ENCODE results near the gene VPS41. TPM values are rescaled to one million over a fixed set of nuclear protein-coding genes. Genes with fewer than 3 reads are reported as not detected.

VPS41 gene
- total and polyA plus RNA-seq, 2 of the 13 experiments (the other 11 are each of a cell fraction or from before 2014, with no cell fraction given), result 12.1 to 43.4 TPM

DNA sequence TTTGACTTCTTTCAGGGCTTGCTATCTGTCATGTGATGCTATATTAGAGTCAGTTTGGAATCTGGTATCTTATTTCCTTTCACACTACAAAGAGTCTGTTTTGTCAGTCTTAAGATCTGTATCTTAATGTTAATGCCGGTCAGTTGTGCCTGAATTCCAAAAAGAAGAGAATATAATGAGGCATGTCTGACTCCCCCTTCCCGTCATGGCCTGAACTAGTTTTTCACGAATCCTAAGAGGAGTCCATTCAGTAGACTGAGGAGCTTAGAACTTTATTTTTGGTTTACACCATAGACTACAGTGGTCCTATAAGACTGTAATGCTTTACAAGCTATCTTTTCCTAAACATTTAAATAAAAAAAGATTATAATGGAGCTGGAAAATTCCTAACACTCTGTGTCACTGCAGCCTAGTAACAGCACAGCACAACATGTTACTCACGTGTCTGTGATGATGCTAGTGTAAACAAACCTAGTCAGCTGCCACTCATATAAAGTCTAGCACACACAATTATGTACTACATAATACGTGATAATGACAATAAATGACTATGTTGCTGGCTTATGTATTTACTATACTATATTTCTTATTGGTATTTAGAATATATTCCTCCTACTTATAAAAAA lies 50.6 kb downstream of the VPS41 start:
- Histone ChIP-seq H4K20me1 (ENCODE audit: insufficient read depth, low read length) (no peaks in the 10 kb centered on the region), H3K4me1 (ENCODE audit: insufficient read depth, low read length) (peaks cover 5% of the 10 kb centered on the region), H3K9me3 (ENCODE audit: low read length) (no peaks in the 10 kb centered on the region), H2AFZ (ENCODE audit: low read length) (no peak overlapping the region), H3K9ac (ENCODE audit: insufficient read depth, low read depth, low read length) (no peak overlapping the region), H3K79me2 (ENCODE audit: insufficient read depth, low read length) (no peaks in the 10 kb centered on the region), H3K36me3 (replicated peaks in 1 of 2; ENCODE audit: control insufficient read depth in 1 of 2, insufficient read depth in 2 of 2, low read length in 2 of 2) (peaks cover 3 to 12% of the 10 kb centered on the region in 2 experiments; a peak in 4 of 5 replicates), H3K4me2 (ENCODE audit: low read depth, low read length) (no peak overlapping the region), H3K27me3 (ENCODE audit: control insufficient read depth in 1 of 2, insufficient read depth in 2 of 2, low read length in 2 of 2) (no peaks in the 10 kb centered on the region), H3K27ac (ENCODE audit: extremely low read length, insufficient read depth, low read length) (no peak overlapping the region), H3K4me3 (replicated peaks in 1 of 3; ENCODE audit: insufficient read depth in 1 of 3, low read depth in 2 of 3, low read length in 3 of 3) (no peak overlapping the region)
- no peak for FAIRE-seq
- DNase-seq (ENCODE audit: low spot score), result no peak
- ATAC-seq, result no peak
- POLR2A ChIA-PET, result no interaction called here
- TF ChIP-seq KMT2A (CRISPR knock-in tag; IDR thresholded peaks at IDR 0.05), result no peak
- TF ChIP-seq ZNF678 (CRISPR knock-in tag; IDR thresholded peaks at IDR 0.05), result no peak
- no peak for TF ChIP-seq KDM4B (CRISPR knock-in tag; IDR thresholded peaks at IDR 0.05)
- TF ChIP-seq ZNF317 (CRISPR knock-in tag; IDR thresholded peaks at IDR 0.05), result no peak
- no peak for TF ChIP-seq RNF2 (conservative IDR thresholded peaks at IDR 0.05; ENCODE audit: low read depth)
- no peak for TF ChIP-seq ISL2 (CRISPR knock-in tag; IDR thresholded peaks at IDR 0.05)
- no peak for TF ChIP-seq MTA1 (CRISPR knock-in tag; IDR thresholded peaks at IDR 0.05; ENCODE audit: borderline replicate concordance)
- no peak for TF ChIP-seq DPF2 (CRISPR knock-in tag; IDR thresholded peaks at IDR 0.05; ENCODE audit: borderline replicate concordance, low read depth)
- no peak for TF ChIP-seq AGO2 (optimal IDR thresholded peaks at IDR 0.05; ENCODE audit: low read depth, low read length)
- no peak for TF ChIP-seq NFYB (CRISPR knock-in tag; IDR thresholded peaks at IDR 0.05)
- intact Hi-C loops (cut with micrococcal nuclease; ENCODE audit: unreplicated experiment), result no loop called here
- CTCF ChIA-PET (ENCODE audit: low intra/inter-chr PET ratio, low total read pairs), result no interaction called here
- WGBS (ENCODE audit: low lambda C conversion rate), result 95% methylated on average over 5 of the region's 5 CpGs
- in situ Hi-C loops (cut with HindIII; ENCODE audit: extremely low pct_ligation_motif_present, low pct_unique_long_range_greater_than_20kb), result no loop called here
- no TSS peak for BruUV-seq (replicated peaks)

DNA sequence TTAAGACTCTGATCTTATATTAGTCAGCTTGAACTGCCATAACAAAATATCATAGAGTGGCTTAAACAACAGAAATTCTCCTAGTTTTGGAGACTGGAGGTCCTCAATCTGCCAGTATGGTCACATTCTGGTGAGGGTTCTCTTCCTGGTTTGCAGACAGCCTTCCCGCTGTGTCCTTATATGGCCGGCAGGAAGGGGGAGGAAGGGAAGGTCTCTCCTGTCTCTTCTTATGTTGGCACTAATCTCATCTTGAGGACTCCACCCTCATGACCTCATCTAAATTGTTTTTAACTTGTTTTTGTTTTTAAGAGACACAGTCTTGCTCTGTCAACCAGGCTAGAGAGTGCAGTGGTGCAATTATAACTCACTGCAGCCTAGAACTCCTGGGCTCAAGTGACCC lies 53.1 kb downstream of the VPS41 start:
- no peaks in the 10 kb centered on the region for H3K27me3 ChIP-seq (ENCODE audit: control insufficient read depth in 1 of 2, insufficient read depth in 2 of 2, low read length in 2 of 2)
- no peaks in the 10 kb centered on the region for H3K79me2 ChIP-seq (ENCODE audit: insufficient read depth, low read length)
- no peak for ATAC-seq
- H3K36me3 ChIP-seq (replicated peaks in 1 of 2; ENCODE audit: control insufficient read depth in 1 of 2, insufficient read depth in 2 of 2, low read length in 2 of 2), result peaks cover 0 to 5% of the 10 kb centered on the region in 2 experiments; a peak in 1 of 5 replicates
- CTCF ChIA-PET (ENCODE audit: low intra/inter-chr PET ratio, low total read pairs), result no interaction called here
- no peak for DNase-seq (ENCODE audit: low spot score)
- H3K4me2 ChIP-seq (ENCODE audit: low read depth, low read length), result no peak overlapping the region
- TF ChIP-seq ZNF225 (CRISPR knock-in tag; IDR thresholded peaks at IDR 0.05), result no peak
- TF ChIP-seq SRF (IDR thresholded peaks at IDR 0.05; ENCODE audit: low read depth, low read length), result peak; percentile 54; the same call in 1 of the 2 replicates
- no peak for TF ChIP-seq YY1 (IDR thresholded peaks at IDR 0.05; ENCODE audit: insufficient read depth, insufficient replicate concordance, low read depth, low read length)
- TF ChIP-seq, protein P1, sequence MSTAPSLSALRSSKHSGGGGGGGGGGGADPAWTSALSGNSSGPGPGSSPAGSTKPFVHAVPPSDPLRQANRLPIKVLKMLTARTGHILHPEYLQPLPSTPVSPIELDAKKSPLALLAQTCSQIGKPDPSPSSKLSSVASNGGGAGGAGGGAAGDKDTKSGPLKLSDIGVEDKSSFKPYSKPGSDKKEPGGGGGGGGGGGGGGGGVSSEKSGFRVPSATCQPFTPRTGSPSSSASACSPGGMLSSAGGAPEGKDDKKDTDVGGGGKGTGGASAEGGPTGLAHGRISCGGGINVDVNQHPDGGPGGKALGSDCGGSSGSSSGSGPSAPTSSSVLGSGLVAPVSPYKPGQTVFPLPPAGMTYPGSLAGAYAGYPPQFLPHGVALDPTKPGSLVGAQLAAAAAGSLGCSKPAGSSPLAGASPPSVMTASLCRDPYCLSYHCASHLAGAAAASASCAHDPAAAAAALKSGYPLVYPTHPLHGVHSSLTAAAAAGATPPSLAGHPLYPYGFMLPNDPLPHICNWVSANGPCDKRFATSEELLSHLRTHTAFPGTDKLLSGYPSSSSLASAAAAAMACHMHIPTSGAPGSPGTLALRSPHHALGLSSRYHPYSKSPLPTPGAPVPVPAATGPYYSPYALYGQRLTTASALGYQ (CRISPR knock-in tag; IDR thresholded peaks at IDR 0.05), result no peak
- no peak for TF ChIP-seq MED1 (CRISPR knock-in tag; IDR thresholded peaks at IDR 0.05)
- H3K4me3 ChIP-seq (replicated peaks in 1 of 3; ENCODE audit: insufficient read depth in 1 of 3, low read depth in 2 of 3, low read length in 3 of 3), result no peak overlapping the region
- no peak overlapping the region for H2AFZ ChIP-seq (ENCODE audit: low read length)
- H3K4me1 ChIP-seq (ENCODE audit: insufficient read depth, low read length), result no peaks in the 10 kb centered on the region
- BruUV-seq (replicated peaks), result no TSS peak
- H4K20me1 ChIP-seq (ENCODE audit: insufficient read depth, low read length), result no peaks in the 10 kb centered on the region
- in situ Hi-C loops (cut with HindIII; ENCODE audit: extremely low pct_ligation_motif_present, low pct_unique_long_range_greater_than_20kb) (no loop called here), intact Hi-C loops (cut with micrococcal nuclease; ENCODE audit: unreplicated experiment) (no loop called here)
- POLR2A ChIA-PET, result no interaction called here
- H3K9me3 ChIP-seq (ENCODE audit: low read length), result no peaks in the 10 kb centered on the region
- 81% methylated on average over 2 of the region's 2 CpGs for WGBS (ENCODE audit: low lambda C conversion rate)
- H3K27ac ChIP-seq (ENCODE audit: extremely low read length, insufficient read depth, low read length), result no peak overlapping the region
- no peak for FAIRE-seq
- no peak overlapping the region for H3K9ac ChIP-seq (ENCODE audit: insufficient read depth, low read depth, low read length)

All from HepG2 (cell line).